Measurements from ENCODE around the gene TRMO.

TRMO gene

GRCh38 chr9:97857606-97858392 is 64.5 kb downstream of the TRMO start:
- DNase-seq: no peak

GRCh38 chr9:97856857-97857605 is 65.3 kb downstream of the TRMO start:
- DNase-seq: no peak

GRCh38 chr9:97855899-97856298 is 66.4 kb downstream of the TRMO start:
- DNase-seq: no peak

- DNase-seq: no peak
These were observed 66.8 kb downstream of the TRMO start for GRCh38 chr9:97855486-97855875.

- no peak for DNase-seq
These were observed 67.4 kb downstream of the TRMO start for GRCh38 chr9:97854696-97855485.

Measured in COR-L47 (cell line).